ENCODE data around the gene SMCHD1.

SMCHD1 gene

GRCh38 chr18:2853173-2853925, 197.8 kb downstream of the SMCHD1 start:
- DNase-seq = no peak
- H2AFZ ChIP-seq (ENCODE audit: low read depth, low read length) = no peak overlapping the region
- no peaks in the 10 kb centered on the region for H3K4me1 ChIP-seq (ENCODE audit: insufficient read depth, low read length)
- peaks cover 37% of the 10 kb centered on the region for H3K27me3 ChIP-seq (ENCODE audit: insufficient read depth, low read length, poor library complexity)
- no peaks in the 10 kb centered on the region for H3K36me3 ChIP-seq (ENCODE audit: insufficient read depth, low read length)
- H4K20me1 ChIP-seq (ENCODE audit: insufficient read depth, low read length) = no peaks in the 10 kb centered on the region
- no peak overlapping the region for H3K4me3 ChIP-seq (ENCODE audit: low read depth in 1 of 2, low read length in 2 of 2)
- H3K9ac ChIP-seq (ENCODE audit: low read depth, low read length) = no peak overlapping the region
- no peaks in the 10 kb centered on the region for H3K79me2 ChIP-seq (ENCODE audit: insufficient read depth, low read length)
- no peaks in the 10 kb centered on the region for H3K9me3 ChIP-seq (ENCODE audit: insufficient read depth, low read length, severe bottlenecking)
- ATAC-seq (ENCODE audit: insufficient read depth, low read depth) = no peak
- TF ChIP-seq EZH2 (IDR thresholded peaks at IDR 0.05; ENCODE audit: borderline replicate concordance, low read depth, low read length, severe bottlenecking) = no peak
- TF ChIP-seq CTCF (IDR thresholded peaks at IDR 0.05; ENCODE audit: borderline replicate concordance, extremely low read depth, low read length, poor library complexity, severe bottlenecking) = no peak
- no peak overlapping the region for H3K4me2 ChIP-seq (ENCODE audit: insufficient read depth, low read length)
- H3K27ac ChIP-seq (ENCODE audit: low read length) = no peak overlapping the region

GRCh38 chr18:2853926-2854664, 198.6 kb downstream of the SMCHD1 start:
- H3K79me2 ChIP-seq (ENCODE audit: insufficient read depth, low read length) = no peaks in the 10 kb centered on the region
- H2AFZ ChIP-seq (ENCODE audit: low read depth, low read length) = no peak overlapping the region
- TF ChIP-seq EZH2 (IDR thresholded peaks at IDR 0.05; ENCODE audit: borderline replicate concordance, low read depth, low read length, severe bottlenecking) (no peak), CTCF (IDR thresholded peaks at IDR 0.05; ENCODE audit: borderline replicate concordance, extremely low read depth, low read length, poor library complexity, severe bottlenecking) (no peak)
- H3K9me3 ChIP-seq (ENCODE audit: insufficient read depth, low read length, severe bottlenecking) = no peaks in the 10 kb centered on the region
- no peak overlapping the region for H3K4me3 ChIP-seq (ENCODE audit: low read depth in 1 of 2, low read length in 2 of 2)
- no peak for DNase-seq
- no peaks in the 10 kb centered on the region for H3K36me3 ChIP-seq (ENCODE audit: insufficient read depth, low read length)
- no peak overlapping the region for H3K4me2 ChIP-seq (ENCODE audit: insufficient read depth, low read length)
- no peak overlapping the region for H3K27ac ChIP-seq (ENCODE audit: low read length)
- H3K27me3 ChIP-seq (ENCODE audit: insufficient read depth, low read length, poor library complexity) = peaks cover 29% of the 10 kb centered on the region
- no peaks in the 10 kb centered on the region for H3K4me1 ChIP-seq (ENCODE audit: insufficient read depth, low read length)
- H3K9ac ChIP-seq (ENCODE audit: low read depth, low read length) = no peak overlapping the region
- ATAC-seq (ENCODE audit: insufficient read depth, low read depth) = no peak
- H4K20me1 ChIP-seq (ENCODE audit: insufficient read depth, low read length) = no peaks in the 10 kb centered on the region

Measured in DND-41 (cell line).